22Rv1 (cell line): ENCODE results near the gene PNPLA8.

Experiments
- ZFX ChIP-seq: fragments of 450-650 bp; IDR thresholded peaks from 2 replicates; pipeline ENCODE4 v1.6.1; 2017; ENCODE audit warnings: antibody characterized with exemption, borderline replicate concordance
- TF ChIP-seq, protein P1 (sequence below): fragments of 450-650 bp; IDR thresholded peaks from 2 replicates; pipeline ENCODE4 v1.5.1; 2017; ENCODE audit warnings: mild to moderate bottlenecking

- TF ChIP-seq, protein P1, sequence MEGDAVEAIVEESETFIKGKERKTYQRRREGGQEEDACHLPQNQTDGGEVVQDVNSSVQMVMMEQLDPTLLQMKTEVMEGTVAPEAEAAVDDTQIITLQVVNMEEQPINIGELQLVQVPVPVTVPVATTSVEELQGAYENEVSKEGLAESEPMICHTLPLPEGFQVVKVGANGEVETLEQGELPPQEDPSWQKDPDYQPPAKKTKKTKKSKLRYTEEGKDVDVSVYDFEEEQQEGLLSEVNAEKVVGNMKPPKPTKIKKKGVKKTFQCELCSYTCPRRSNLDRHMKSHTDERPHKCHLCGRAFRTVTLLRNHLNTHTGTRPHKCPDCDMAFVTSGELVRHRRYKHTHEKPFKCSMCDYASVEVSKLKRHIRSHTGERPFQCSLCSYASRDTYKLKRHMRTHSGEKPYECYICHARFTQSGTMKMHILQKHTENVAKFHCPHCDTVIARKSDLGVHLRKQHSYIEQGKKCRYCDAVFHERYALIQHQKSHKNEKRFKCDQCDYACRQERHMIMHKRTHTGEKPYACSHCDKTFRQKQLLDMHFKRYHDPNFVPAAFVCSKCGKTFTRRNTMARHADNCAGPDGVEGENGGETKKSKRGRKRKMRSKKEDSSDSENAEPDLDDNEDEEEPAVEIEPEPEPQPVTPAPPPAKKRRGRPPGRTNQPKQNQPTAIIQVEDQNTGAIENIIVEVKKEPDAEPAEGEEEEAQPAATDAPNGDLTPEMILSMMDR = no peak
- no peak for TF ChIP-seq ZFX
Observed at GRCh38 chr7:108450160-108450559, 75.8 kb downstream of the PNPLA8 start.
